Colon (tissue), 2 donors: ENCODE results near the gene ALCAM.
"Not testable (repeated sequence)": the region's sequence is repeated elsewhere in the genome, so short reads cannot be mapped to it uniquely, and the experiment has no call there.

Source experiments
- FAIRE-seq: peaks from 2 replicates; lab custom pipeline; 2012; peaks lifted over from hg19 to GRCh38; lab: Jason Lieb, UNC
- donor health status: control.
- donor health status: control.

The ALCAM gene

GRCh38 chr3:105598042-105598796 is 231.5 kb downstream of the ALCAM start:
- no peak for FAIRE-seq

GRCh38 chr3:105599350-105599749 is 232.6 kb downstream of the ALCAM start:
- FAIRE-seq: no peak

DNA sequence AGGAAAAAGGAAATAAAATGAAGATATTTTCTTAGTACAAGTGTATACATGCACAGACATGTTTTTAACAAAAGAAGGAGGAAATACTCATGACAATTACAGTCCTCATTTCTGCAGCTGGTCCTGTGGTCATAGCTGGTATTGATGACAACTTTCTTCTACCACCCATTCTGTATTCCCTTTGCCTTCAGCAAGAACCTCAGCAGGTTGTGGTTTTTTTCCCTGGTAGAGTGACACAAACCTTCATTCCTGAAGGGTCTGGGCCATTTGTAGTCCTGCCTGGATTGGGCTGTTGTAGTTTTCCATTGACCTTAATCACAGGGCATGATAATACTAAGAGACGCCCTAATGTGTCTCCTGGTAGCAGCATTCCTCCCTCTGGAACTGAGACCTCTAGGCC is 235.0 kb downstream of the ALCAM start:
- FAIRE-seq: not testable (repeated sequence)

DNA sequence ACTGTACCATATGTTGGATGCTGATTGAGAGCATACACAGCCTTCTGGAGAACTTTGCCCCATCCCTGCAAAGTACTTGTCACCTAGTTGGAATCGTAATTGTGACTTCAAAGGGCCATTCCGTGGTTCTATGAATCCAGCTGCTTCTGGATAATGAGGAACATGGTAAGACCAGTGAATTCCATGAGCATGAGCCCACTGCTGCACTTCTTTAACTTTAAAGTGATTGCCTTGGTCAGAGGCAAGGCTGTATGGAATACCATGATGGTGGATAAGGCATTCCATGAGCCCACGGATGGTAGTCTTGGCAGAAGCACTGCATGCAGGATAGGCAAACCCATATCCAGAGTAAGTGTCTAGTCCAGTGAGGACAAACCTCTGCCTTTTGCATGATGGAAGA is 235.6 kb downstream of the ALCAM start:
- FAIRE-seq: not testable (repeated sequence)

DNA sequence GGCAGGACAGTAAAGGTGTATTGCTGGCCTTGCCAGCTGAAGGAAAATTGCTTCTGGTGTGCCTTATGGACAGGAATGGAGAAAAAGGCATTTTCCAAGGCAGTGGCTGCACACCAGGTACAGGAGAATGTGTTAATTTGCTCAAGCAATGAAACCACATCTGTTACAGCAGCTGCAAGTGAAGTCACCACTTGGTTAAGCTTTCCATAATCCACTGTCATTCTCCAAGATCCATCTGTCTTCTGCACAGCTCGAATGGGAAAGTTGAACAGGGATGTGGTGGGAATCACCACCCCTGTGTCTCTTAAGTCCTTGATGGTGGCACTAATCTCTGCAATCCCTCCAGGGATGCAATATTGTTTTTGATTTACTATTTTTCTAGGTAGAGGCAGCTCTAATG is 236.8 kb downstream of the ALCAM start:
- FAIRE-seq: not testable (repeated sequence)

- no peak for FAIRE-seq
Measured at GRCh38 chr3:105606016-105606415, 239.3 kb downstream of the ALCAM start.

DNA sequence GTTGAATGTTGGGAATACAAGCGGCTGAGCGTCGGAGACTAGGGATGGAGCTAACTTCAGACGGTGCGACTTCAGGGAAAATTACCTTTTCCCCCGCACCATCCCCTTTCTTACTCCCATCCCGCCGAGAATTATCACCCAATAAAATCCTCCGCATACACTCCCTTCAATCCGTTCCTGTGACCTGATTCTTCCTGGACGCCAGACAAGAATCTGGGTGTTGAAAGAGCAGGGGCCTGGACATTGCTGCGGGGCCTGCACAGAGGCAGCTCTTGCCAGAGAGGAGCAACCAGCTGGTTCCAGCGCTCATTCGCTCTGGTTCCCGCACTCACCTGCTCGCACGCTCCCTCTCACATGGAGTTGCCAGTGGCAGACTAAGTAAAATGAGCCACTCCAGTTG is 241.9 kb downstream of the ALCAM start:
- FAIRE-seq: no peak

DNA sequence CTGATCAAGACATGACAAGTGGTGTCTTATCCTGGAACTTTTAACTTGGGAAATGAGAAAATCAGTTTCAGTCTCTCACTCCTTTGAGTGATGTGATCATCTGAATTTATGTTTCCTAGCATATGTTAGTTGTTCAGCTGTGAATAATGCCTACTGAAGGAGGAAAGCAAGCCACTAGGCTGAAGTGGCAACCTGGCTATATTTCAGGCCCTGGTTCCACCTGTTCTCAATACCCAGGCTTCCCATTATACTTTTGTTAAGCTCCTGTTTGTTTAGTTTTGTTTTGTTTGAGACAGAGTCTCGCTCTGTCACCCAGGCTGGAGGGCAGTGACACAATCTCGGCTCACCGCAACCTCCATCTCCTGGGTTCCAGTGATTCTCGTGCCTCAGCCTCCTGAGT is 243.8 kb downstream of the ALCAM start:
- no peak for FAIRE-seq

- FAIRE-seq: no peak
Measured at GRCh38 chr3:105611304-105612192, 244.8 kb downstream of the ALCAM start.

GRCh38 chr3:105613120-105613519 is 246.4 kb downstream of the ALCAM start:
- FAIRE-seq: no peak

- FAIRE-seq: no peak
Measured at GRCh38 chr3:105614288-105615030, 247.8 kb downstream of the ALCAM start.

DNA sequence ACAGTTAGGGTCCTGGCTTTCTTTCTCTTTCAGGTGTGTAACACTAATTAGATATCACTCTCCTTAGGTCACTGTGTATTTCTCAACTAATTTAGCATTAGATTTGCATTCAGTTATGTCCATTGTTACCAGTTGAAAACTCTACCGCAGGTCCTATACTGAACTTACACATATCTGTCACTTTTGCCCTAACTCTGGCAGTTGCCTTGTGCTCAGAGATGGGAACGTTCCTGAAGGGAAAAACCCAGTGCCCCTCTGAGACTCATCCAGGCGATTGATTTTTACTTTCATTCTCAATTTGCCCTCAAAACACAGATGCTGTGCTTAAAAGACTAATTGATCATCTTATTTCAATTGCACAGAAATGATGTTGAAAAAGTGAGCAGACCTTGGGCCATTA is 249.1 kb downstream of the ALCAM start:
- FAIRE-seq: no peak

GRCh38 chr3:105616374-105617121 is 249.8 kb downstream of the ALCAM start:
- no peak for FAIRE-seq

DNA sequence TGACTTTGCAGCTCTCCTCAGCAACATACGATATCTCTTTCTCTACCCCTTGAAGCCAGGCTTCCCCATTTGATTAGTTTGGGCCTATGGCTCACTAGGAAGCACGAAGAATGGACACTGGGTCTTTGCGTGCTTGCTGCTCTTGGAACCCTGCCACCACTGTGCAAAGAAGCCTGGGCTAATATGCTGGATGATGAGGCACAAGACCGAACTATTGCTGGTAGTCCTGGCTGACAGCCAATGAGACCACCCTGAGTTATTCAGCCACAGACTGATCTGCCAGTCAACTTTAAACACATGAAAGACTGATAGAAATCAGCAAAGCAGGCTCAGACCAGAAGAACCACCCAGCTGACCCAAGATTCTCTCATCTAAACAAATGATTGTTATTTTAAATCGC is 251.8 kb downstream of the ALCAM start:
- FAIRE-seq: no peak

DNA sequence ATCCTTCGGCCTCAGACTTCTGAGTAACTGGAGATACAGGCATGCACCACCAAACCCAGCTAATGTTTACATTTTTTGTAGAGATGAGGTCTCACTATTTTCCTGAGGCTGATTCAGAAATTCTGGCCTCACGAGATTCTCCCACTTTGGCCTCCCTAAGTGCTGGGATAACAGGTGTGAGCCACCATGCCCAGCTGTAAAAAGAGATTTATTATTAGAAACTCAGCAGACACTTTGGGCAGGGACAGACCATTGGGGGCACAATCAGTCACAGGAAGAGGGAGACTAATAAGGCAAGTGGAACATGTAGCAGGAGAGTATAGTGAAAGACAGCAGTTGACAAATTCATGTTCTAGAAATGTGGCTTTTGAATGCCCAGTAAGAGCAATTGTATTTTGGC is 252.9 kb downstream of the ALCAM start:
- no peak for FAIRE-seq

- FAIRE-seq: no peak
Measured at GRCh38 chr3:105620236-105620635, 253.5 kb downstream of the ALCAM start.

DNA sequence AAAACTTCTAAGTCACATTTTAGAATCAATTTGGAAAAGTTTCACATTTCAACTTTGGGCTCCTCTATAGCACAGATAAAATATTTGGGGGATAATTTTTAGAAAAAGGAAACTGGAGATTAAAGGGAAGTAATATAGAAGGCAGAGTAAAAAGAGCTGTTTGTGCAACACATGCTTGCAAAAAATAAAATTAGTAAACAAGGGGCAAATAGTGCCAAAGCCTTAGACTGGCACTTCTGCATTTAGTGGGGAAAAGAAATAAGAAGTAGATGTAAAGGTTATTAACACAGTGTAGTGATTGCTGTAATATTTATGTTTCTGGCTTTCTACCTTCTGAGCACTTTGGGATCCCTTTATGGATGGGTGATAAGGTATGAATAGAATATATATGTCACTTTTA is 255.5 kb downstream of the ALCAM start:
- no peak for FAIRE-seq
